VCaP (cell line): ENCODE data around the gene CSNK1G1.
"Not testable (repeated sequence)": the region's sequence is repeated elsewhere in the genome, so short reads cannot be mapped to it uniquely, and the experiment has no call there.

Experiments
- H3K27ac ChIP-seq: fragments of 450-650 bp; 2 replicates; pipeline ENCODE4 v1.5.1; 2017
- CTCF ChIP-seq: fragments of 450-650 bp; conservative IDR thresholded peaks from 2 replicates; pipeline ENCODE4 v1.5.1; 2017; ENCODE audit warnings: mild to moderate bottlenecking, moderate library complexity

The CSNK1G1 gene

GRCh38 chr15:64125978-64126377, 230.0 kb downstream of the CSNK1G1 start:
- TF ChIP-seq CTCF: no peak
- H3K27ac ChIP-seq: no peak overlapping the region

GRCh38 chr15:64122936-64123351, 233.0 kb downstream of the CSNK1G1 start:
- no peak overlapping the region for H3K27ac ChIP-seq
- no peak for TF ChIP-seq CTCF

GRCh38 chr15:64122444-64122843, 233.5 kb downstream of the CSNK1G1 start:
- TF ChIP-seq CTCF: no peak
- no peak overlapping the region for H3K27ac ChIP-seq

- TF ChIP-seq CTCF: no peak
- H3K27ac ChIP-seq: no peak overlapping the region
Measured at GRCh38 chr15:64121614-64122013, 234.4 kb downstream of the CSNK1G1 start.

- not testable (repeated sequence) for H3K27ac ChIP-seq
Measured at GRCh38 chr15:64120322-64120721, 235.7 kb downstream of the CSNK1G1 start.

- no peak for TF ChIP-seq CTCF
- H3K27ac ChIP-seq: no peak overlapping the region
Measured at GRCh38 chr15:64117759-64118487, 238.1 kb downstream of the CSNK1G1 start.
